HG03571 (cell line): ENCODE measurements around the gene C1orf122.

Source experiments
- ATAC-seq: cut with Tn5 transposase; IDR thresholded peaks from one replicate; pipeline ENCODE4 v1.9.1; 2021; ENCODE audit not compliant: unreplicated experiment

Gene C1orf122

GRCh38 chr1:37844536-37844935, 36.9 kb downstream of the C1orf122 start:
- no peak for ATAC-seq

- ATAC-seq, result no peak
These were observed 37.6 kb downstream of the C1orf122 start for GRCh38 chr1:37845049-37845646.

GRCh38 chr1:37845786-37846185, 38.2 kb downstream of the C1orf122 start:
- no peak for ATAC-seq

- ATAC-seq, result no peak
These were observed 39.2 kb downstream of the C1orf122 start for GRCh38 chr1:37846647-37847339.

- ATAC-seq, result no peak
These were observed 41.9 kb downstream of the C1orf122 start for GRCh38 chr1:37849480-37849879.

GRCh38 chr1:37850352-37850955, 42.9 kb downstream of the C1orf122 start:
- ATAC-seq, result no peak

- no peak for ATAC-seq
These were observed 43.7 kb downstream of the C1orf122 start for GRCh38 chr1:37851262-37851661.

- ATAC-seq, result no peak
These were observed 44.2 kb downstream of the C1orf122 start for GRCh38 chr1:37851782-37852210.

GRCh38 chr1:37853157-37853556, 45.6 kb downstream of the C1orf122 start:
- ATAC-seq, result no peak

GRCh38 chr1:37854406-37854805, 46.8 kb downstream of the C1orf122 start:
- ATAC-seq, result no peak
